ENCODE data around the gene FGF8. TPM values are rescaled to one million over a fixed set of nuclear protein-coding genes. Genes with fewer than 3 reads are reported as not detected.

Gene FGF8
- total and polyA plus RNA-seq, 10 of the 15 experiments (the other 5 are each of a cell fraction or from before 2014, with no cell fraction given), result 0.08 to 0.43 (median 0.17) TPM; not detected in 7

- TF ChIP-seq GATAD2B (conservative IDR thresholded peaks at IDR 0.05; ENCODE audit: low read depth) (0 out of 2 replicates have a peak, but pooled peaks have one; percentile 25), SMAD1 (IDR thresholded peaks at IDR 0.05; ENCODE audit: low read depth, partially characterized antibody) (no peak), ZNF592 (IDR thresholded peaks at IDR 0.05) (no peak), RAD51 (IDR thresholded peaks at IDR 0.05) (no peak), STAT1 (conservative IDR thresholded peaks at IDR 0.05) (no peak)
These were observed 41.6 kb upstream of the FGF8 start (continued) for GRCh38 chr10:101817337-101818118.

- ChIA-PET RAD21 (ENCODE audit: unreplicated experiment) (interaction anchor here (0.6 to 1.8 kb wide), 6 partner anchors 16 to 85 kb away, joined by 3 to 7 read pairs (median 3); partner anchors contain the start of genes KCNIP2 and NPM3), SMC1A (ENCODE audit: uncharacterized antibody, unreplicated experiment) (interaction anchor here (0.7 to 1.8 kb wide), 5 partner anchors 22 to 192 kb away, joined by 3 to 5 read pairs (median 3); partner anchors contain the start of genes KCNIP2 and NPM3), POLR2A (interaction anchor here (0.6 to 1.1 kb wide), 10 partner anchors 17 to 235 kb away, joined by 3 to 7 read pairs (median 4); partner anchors contain the start of gene FBXW4), CTCF (interaction anchor here (1.0 to 4.0 kb wide), 5 partner anchors 24 to 193 kb away, joined by 3 to 31 read pairs (median 10); no protein-coding TSS in a partner anchor)
- Histone ChIP-seq H4K20me1 (ENCODE audit: control insufficient read depth, insufficient read depth) (peaks cover 18% of the 10 kb centered on the region; the same call in 1 of the 2 replicates), H2AFZ (ENCODE audit: control insufficient read depth, low read depth, low read length) (no peak overlapping the region), H3K4me3 (peak overlapping the region; percentile 81), H3K79me2 (ENCODE audit: control insufficient read depth, insufficient read depth, low read length) (peaks cover 76% of the 10 kb centered on the region), H3K27me3 (replicated peaks in 1 of 2; ENCODE audit: control insufficient read depth in 2 of 2, insufficient read depth in 2 of 2, low read length in 1 of 2) (no peaks in the 10 kb centered on the region), H3K36me3 (ENCODE audit: control insufficient read depth in 2 of 2, insufficient read depth in 2 of 2, low read length in 1 of 2) (peaks cover 0 to 20% of the 10 kb centered on the region in 2 experiments; a peak in 3 of 4 replicates), H3K4me2 (ENCODE audit: control insufficient read depth, insufficient read depth) (peak overlapping the region; percentile 62), H3K27ac (ENCODE audit: control insufficient read depth, insufficient read depth) (peak overlapping the region; percentile 95), H3K9me3 (replicated peaks; ENCODE audit: control insufficient read depth, insufficient read depth, low read length) (no peaks in the 10 kb centered on the region), H3K9ac (ENCODE audit: control insufficient read depth, insufficient read depth, low read length) (peak overlapping the region; percentile 96), H3K4me1 (ENCODE audit: control insufficient read depth, insufficient read depth, low read length) (peaks cover 11% of the 10 kb centered on the region; the same call in 1 of the 2 replicates)
- intact Hi-C loops (cut with micrococcal nuclease; ENCODE audit: unreplicated experiment) (no loop called here), in situ Hi-C loops (cut with MboI) (no loop called here)
- no peak for DNase-seq (ENCODE audit: low read depth, low spot score)
- BruUV-seq (replicated peaks), result no TSS peak
- no peak for ATAC-seq
- FAIRE-seq, result no peak
- WGBS (ENCODE audit: insufficient coverage, insufficient replicate concordance, low lambda C conversion rate, missing lambda C conversion rate), result 0% methylated on average over 14 of the region's 14 CpGs
- TF ChIP-seq IKZF1 (conservative IDR thresholded peaks at IDR 0.05) (peak; percentile 63; the same call in 1 of the 2 replicates), EGR1 (IDR thresholded peaks at IDR 0.05; ENCODE audit: borderline replicate concordance in 1 of 2, low read depth in 2 of 2, low read length in 2 of 2) (peak in 1 of 2 experiments; percentile 83; a peak in 1 of 3 replicates), RUNX3 (IDR thresholded peaks at IDR 0.05; ENCODE audit: low read length) (peak; percentile 59; the same call in 1 of the 2 replicates), SP1 (IDR thresholded peaks at IDR 0.05; ENCODE audit: low read depth, low read length) (no peak), ATF7 (IDR thresholded peaks at IDR 0.05; ENCODE audit: low read depth) (peak; percentile 34; the same call in 1 of the 2 replicates), EED (IDR thresholded peaks at IDR 0.05; ENCODE audit: low read depth) (peak; percentile 51; the same call in 1 of the 2 replicates), BMI1 (IDR thresholded peaks at IDR 0.05; ENCODE audit: borderline replicate concordance) (peak; percentile 44; the same call in 1 of the 2 replicates)
- TF ChIP-seq, protein P1, sequence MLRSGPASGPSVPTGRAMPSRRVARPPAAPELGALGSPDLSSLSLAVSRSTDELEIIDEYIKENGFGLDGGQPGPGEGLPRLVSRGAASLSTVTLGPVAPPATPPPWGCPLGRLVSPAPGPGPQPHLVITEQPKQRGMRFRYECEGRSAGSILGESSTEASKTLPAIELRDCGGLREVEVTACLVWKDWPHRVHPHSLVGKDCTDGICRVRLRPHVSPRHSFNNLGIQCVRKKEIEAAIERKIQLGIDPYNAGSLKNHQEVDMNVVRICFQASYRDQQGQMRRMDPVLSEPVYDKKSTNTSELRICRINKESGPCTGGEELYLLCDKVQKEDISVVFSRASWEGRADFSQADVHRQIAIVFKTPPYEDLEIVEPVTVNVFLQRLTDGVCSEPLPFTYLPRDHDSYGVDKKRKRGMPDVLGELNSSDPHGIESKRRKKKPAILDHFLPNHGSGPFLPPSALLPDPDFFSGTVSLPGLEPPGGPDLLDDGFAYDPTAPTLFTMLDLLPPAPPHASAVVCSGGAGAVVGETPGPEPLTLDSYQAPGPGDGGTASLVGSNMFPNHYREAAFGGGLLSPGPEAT (IDR thresholded peaks at IDR 0.05; ENCODE audit: low read depth), result peak; percentile 79
These were observed 41.0 kb upstream of the FGF8 start for GRCh38 chr10:101816913-101817336.
